DMS114 treated with DMSO at 0.1 percent for 48 hours (cell line): ENCODE measurements around the gene DOCK3.
"Not testable (repeated sequence)": the region's sequence is repeated elsewhere in the genome, so short reads cannot be mapped to it uniquely, and the experiment has no call there.

Experiments used
- DNase-seq: peaks from one replicate; lab custom pipeline; 2025; ENCODE audit not compliant: unreplicated experiment; lab: John Stamatoyannopoulos, UW

DOCK3 gene

GRCh38 chr3:50803805-50804204 is 129.1 kb downstream of the DOCK3 start:
- DNase-seq: not testable (repeated sequence)

- not testable (repeated sequence) for DNase-seq
Observed at GRCh38 chr3:50804376-50804775, 129.6 kb downstream of the DOCK3 start.

GRCh38 chr3:50805321-50805720 is 130.6 kb downstream of the DOCK3 start:
- no peak for DNase-seq

- no peak for DNase-seq
Observed at GRCh38 chr3:50806031-50806430, 131.3 kb downstream of the DOCK3 start.

- DNase-seq: no peak
Observed at GRCh38 chr3:50806806-50807205, 132.1 kb downstream of the DOCK3 start.

GRCh38 chr3:50807266-50807665 is 132.5 kb downstream of the DOCK3 start:
- DNase-seq: no peak

GRCh38 chr3:50811893-50812292 is 137.2 kb downstream of the DOCK3 start:
- no peak for DNase-seq

- DNase-seq: no peak
Observed at GRCh38 chr3:50815844-50816243, 141.1 kb downstream of the DOCK3 start.

GRCh38 chr3:50816894-50817293 is 142.2 kb downstream of the DOCK3 start:
- no peak for DNase-seq

- DNase-seq: no peak
Observed at GRCh38 chr3:50817756-50818529, 143.2 kb downstream of the DOCK3 start.

- DNase-seq: no peak
Observed at GRCh38 chr3:50819882-50820281, 145.2 kb downstream of the DOCK3 start.

- DNase-seq: no peak
Observed at GRCh38 chr3:50825841-50826240, 151.1 kb downstream of the DOCK3 start.

GRCh38 chr3:50830451-50830850 is 155.7 kb downstream of the DOCK3 start:
- no peak for DNase-seq

- DNase-seq: not testable (repeated sequence)
Observed at GRCh38 chr3:50831009-50831408, 156.3 kb downstream of the DOCK3 start.

GRCh38 chr3:50840983-50841489 is 166.3 kb downstream of the DOCK3 start:
- no peak for DNase-seq

GRCh38 chr3:50848308-50848707 is 173.6 kb downstream of the DOCK3 start:
- DNase-seq: no peak

- no peak for DNase-seq
Observed at GRCh38 chr3:50850639-50851511, 176.1 kb downstream of the DOCK3 start.

- no peak for DNase-seq
Observed at GRCh38 chr3:50853936-50854335, 179.2 kb downstream of the DOCK3 start.

GRCh38 chr3:50862221-50862620 is 187.5 kb downstream of the DOCK3 start:
- DNase-seq: no peak

- DNase-seq: no peak
Observed at GRCh38 chr3:50873376-50874157, 198.8 kb downstream of the DOCK3 start.

GRCh38 chr3:50874876-50875275 is 200.1 kb downstream of the DOCK3 start:
- not testable (repeated sequence) for DNase-seq
